G401 (cell line): ENCODE data around the gene CDON. TPM values are rescaled to one million over a fixed set of nuclear protein-coding genes. Genes with fewer than 3 reads are reported as not detected.

Experiments
- DNase-seq: peaks from one replicate; pipeline ENCODE4 v3.0.0-alpha.2; 2015; ENCODE audit warnings: low spot score
- in situ Hi-C: cut with HindIII; loops from 2 replicates; pipeline ENCODE4 v1.10.0; 2016; ENCODE audit warnings: low sequenced_read_pairs, mixed read lengths
- total RNA-seq: library from RNA; depleted of rRNA; stranded (reverse); fragments of >200 nt; shearing (Covaris generic); gene quantifications from 2 replicates; pipeline ENCODE4 v1.2.3, GENCODE V29; 2014; rRNA removed

Gene CDON
- 1.3 and 12.7 TPM in 2 replicates for total RNA-seq

GRCh38 chr11:126062679-126063506 lies at the start of gene CDON:
TSS of gene CDON (minus strand) at chr11:126062866. CDS start at chr11:126023476, 39,390 bp downstream.
- DNase-seq, result peak; percentile 95
- in situ Hi-C loops, result no loop called here

- peak; percentile 90 for DNase-seq
- in situ Hi-C loops, result no loop called here
These were observed 48.9 kb upstream of the CDON start for GRCh38 chr11:126111458-126112116.

- DNase-seq, result peak; percentile 86
- in situ Hi-C loops, result no loop called here
These were observed 47.5 kb upstream of the CDON start for GRCh38 chr11:126109941-126110731.

GRCh38 chr11:126106594-126107328 lies 44.1 kb upstream of the CDON start:
- DNase-seq, result no peak
- in situ Hi-C loops, result no loop called here

- in situ Hi-C loops, result no loop called here
- no peak for DNase-seq
These were observed 43.0 kb upstream of the CDON start for GRCh38 chr11:126105748-126106080.

GRCh38 chr11:126105022-126105747 lies 42.5 kb upstream of the CDON start:
- in situ Hi-C loops, result no loop called here
- no peak for DNase-seq

- no peak for DNase-seq
These were observed 41.8 kb upstream of the CDON start for GRCh38 chr11:126104420-126104819.

GRCh38 chr11:126103150-126103549 lies 40.5 kb upstream of the CDON start:
- in situ Hi-C loops, result no loop called here
- no peak for DNase-seq

More at GRCh38 chr11:126104420-126104819, 41.8 kb upstream of the CDON start:
- in situ Hi-C loops, result no loop called here

- in situ Hi-C loops, result no loop called here
- DNase-seq, result peak; percentile 50
These were observed 39.8 kb upstream of the CDON start for GRCh38 chr11:126102436-126102981.

GRCh38 chr11:126101930-126102283 lies 39.2 kb upstream of the CDON start:
- no peak for DNase-seq
- in situ Hi-C loops, result no loop called here

- no peak for DNase-seq
- in situ Hi-C loops, result no loop called here
These were observed 38.7 kb upstream of the CDON start for GRCh38 chr11:126101251-126101929.

- in situ Hi-C loops, result no loop called here
- no peak for DNase-seq
These were observed 38.0 kb upstream of the CDON start for GRCh38 chr11:126100716-126101115.

- in situ Hi-C loops, result no loop called here
These were observed 35.6 kb upstream of the CDON start for GRCh38 chr11:126098204-126098769.

GRCh38 chr11:126095745-126096144 lies 33.1 kb upstream of the CDON start:
- in situ Hi-C loops, result no loop called here

More at GRCh38 chr11:126098204-126098769, 35.6 kb upstream of the CDON start:
- no peak for DNase-seq

GRCh38 chr11:126090452-126090851 lies 27.8 kb upstream of the CDON start:
- in situ Hi-C loops, result no loop called here
- DNase-seq, result no peak

More at GRCh38 chr11:126095745-126096144, 33.1 kb upstream of the CDON start:
- DNase-seq, result no peak

GRCh38 chr11:126088999-126089398 lies 26.3 kb upstream of the CDON start:
- DNase-seq, result no peak
- in situ Hi-C loops, result no loop called here

GRCh38 chr11:126086248-126086647 lies 23.6 kb upstream of the CDON start:
- DNase-seq, result no peak
- in situ Hi-C loops, result no loop called here

GRCh38 chr11:126084608-126084912 lies 21.9 kb upstream of the CDON start:
- no peak for DNase-seq
- in situ Hi-C loops, result no loop called here
